Suprapubic skin (tissue), 4 donors: Measurements from ENCODE around the gene CADPS2.

Experiments used
- CTCF ChIP-seq, 2 donors: fragments of 200-600 bp in 1 of 2; fragments of 450-650 bp in 1 of 2; sonication (generic) in 1 of 2; IDR thresholded peaks; one replicate each; pipeline ENCODE4 v1.5.1; 2016 to 2019; ENCODE audit warnings: antibody characterized with exemption in 2 of 2, mild to moderate bottlenecking in 1 of 2, moderate library complexity in 1 of 2
- POLR2A ChIP-seq, 2 donors: fragments of 450-650 bp; IDR thresholded peaks; one replicate each; pipeline ENCODE4 v1.6.1; 2017; ENCODE audit warnings: antibody characterized with exemption in 2 of 2, mild to moderate bottlenecking in 2 of 2, moderate library complexity in 2 of 2
- POLR2AphosphoS5 ChIP-seq, 3 donors: sonication (generic); formaldehyde crosslinking; IDR thresholded peaks; one replicate each; pipeline ENCODE4 v1.6.1; 2017; ENCODE audit warnings: antibody characterized with exemption in 3 of 3

GRCh38 chr7:122738947-122739346 lies 147.3 kb downstream of the CADPS2 start:
- TF ChIP-seq CTCF (IDR thresholded peaks at IDR 0.05) (no peak), POLR2AphosphoS5 (IDR thresholded peaks at IDR 0.05) (no peak), POLR2A (IDR thresholded peaks at IDR 0.05) (no peak)
